Mucosa of gallbladder (tissue), 1 donor: Measurements from ENCODE around the gene UFSP1. TPM values are rescaled to one million over a fixed set of nuclear protein-coding genes. Genes with fewer than 3 reads are reported as not detected.
"Not testable (repeated sequence)": the region's sequence is repeated elsewhere in the genome, so short reads cannot be mapped to it uniquely, and the experiment has no call there.

Source experiments
- DNase-seq: peaks from one replicate; pipeline ENCODE4 v3.0.0-alpha.2; 2020; ENCODE audit warnings: low spot score
- total RNA-seq: library from RNA; stranded (reverse); gene quantifications from one replicate; pipeline ENCODE4 v1.2.1, GENCODE V29; 2021
- donor health status: DM: no; HTN: no; CAD: no.

Gene UFSP1
- total RNA-seq, 1 donor from 2014 or later: 3.3 TPM

GRCh38 chr7:100860702-100861615 lies 28.6 kb downstream of the UFSP1 start:
- no peak for DNase-seq

GRCh38 chr7:100859856-100860255 lies 29.7 kb downstream of the UFSP1 start:
- no peak for DNase-seq

GRCh38 chr7:100856871-100857282 lies 32.6 kb downstream of the UFSP1 start:
- DNase-seq: no peak

- no peak for DNase-seq
These were observed 34.0 kb downstream of the UFSP1 start for GRCh38 chr7:100855515-100855914.

- DNase-seq: not testable (repeated sequence)
These were observed 34.6 kb downstream of the UFSP1 start for GRCh38 chr7:100854899-100855298.

- no peak for DNase-seq
These were observed 35.2 kb downstream of the UFSP1 start for GRCh38 chr7:100854146-100854895.

GRCh38 chr7:100852048-100852872 lies 37.3 kb downstream of the UFSP1 start, which contains the start of gene SLC12A9:
TSS of gene SLC12A9 (plus strand) at chr7:100852713. CDS start at chr7:100854198, 1,485 bp downstream.
- DNase-seq: peak; percentile 89

- no peak for DNase-seq
These were observed 42.2 kb downstream of the UFSP1 start for GRCh38 chr7:100847360-100847759.

- no peak for DNase-seq
These were observed 48.9 kb downstream of the UFSP1 start for GRCh38 chr7:100840470-100841100.

- DNase-seq: no peak
These were observed 50.2 kb downstream of the UFSP1 start for GRCh38 chr7:100839361-100839760.

Other genes with a start within 250 kb of the UFSP1 start
- gene TFR2, start 248.2 kb downstream of the UFSP1 start, total RNA-seq: 13.8 TPM
- 0.14 TPM for gene ACTL6B, start 233.3 kb downstream of the UFSP1 start, total RNA-seq
- 236 TPM for gene GNB2, start 216.0 kb downstream of the UFSP1 start, total RNA-seq
- gene GIGYF1, start 195.5 kb downstream of the UFSP1 start, total RNA-seq: 56.2 TPM
- 25.9 TPM for gene POP7, start 183.6 kb downstream of the UFSP1 start, total RNA-seq
- gene EPO, start 169.2 kb downstream of the UFSP1 start, total RNA-seq: not detected
- not detected for gene ZAN, start 156.1 kb downstream of the UFSP1 start, total RNA-seq
- 165 TPM for gene EPHB4, start 62.2 kb downstream of the UFSP1 start, total RNA-seq
- 76.1 TPM for gene SLC12A9, start 37.0 kb downstream of the UFSP1 start, total RNA-seq
- 91.0 TPM for gene TRIP6, start 22.3 kb downstream of the UFSP1 start, total RNA-seq
- 150 TPM for gene SRRT, start 14.6 kb downstream of the UFSP1 start, total RNA-seq
- gene ACHE, start 6.2 kb upstream of the UFSP1 start, total RNA-seq: 8.4 TPM
- gene MUC3A, start 59.8 kb upstream of the UFSP1 start, total RNA-seq: 230 TPM
- 0.72 TPM for gene MUC12, start 79.8 kb upstream of the UFSP1 start, total RNA-seq
- gene MUC17, start 130.4 kb upstream of the UFSP1 start, total RNA-seq: under 0.01 TPM
- 57.7 TPM for gene TRIM56, start 195.8 kb upstream of the UFSP1 start, total RNA-seq
- 6.6 TPM for gene SERPINE1, start 237.4 kb upstream of the UFSP1 start, total RNA-seq